Psoas muscle (tissue), 8 donors: Measurements from ENCODE around the gene ZFAND2A. TPM values are rescaled to one million over a fixed set of nuclear protein-coding genes. Genes with fewer than 3 reads are reported as not detected.

ENCODE experiments used
- ATAC-seq, 4 donors: fragments of 200-7000 bp; cut with Tn5 transposase; one replicate each; pipeline ENCODE4 v1.9.1; 2020; ENCODE audit warnings: moderate library complexity in 3 of 4, mild to moderate bottlenecking in 2 of 4
- DNase-seq, 2 donors: peaks; one replicate each; pipeline ENCODE4 v3.0.0-alpha.2; 2020
- H3K27ac ChIP-seq: fragments of 200-600 bp; one replicate; pipeline ENCODE4 v1.8.0; 2022
- H3K27me3 ChIP-seq, 3 donors: fragments of 200-600 bp in 1 of 3; one replicate each; pipeline versions ENCODE4 v1.6.1 to v1.8.0; 2013 to 2022; ENCODE audit warnings: low read length in 2 of 3, mild to moderate bottlenecking in 2 of 3, moderate library complexity in 1 of 3; ENCODE audit not compliant: insufficient read depth in 3 of 3
- H3K36me3 ChIP-seq, 2 donors: fragments of 200-600 bp in 1 of 2; one replicate each; pipeline versions ENCODE4 v1.6.1 to v1.8.0; 2013 to 2022; ENCODE audit warnings: low read depth in 1 of 2, mild to moderate bottlenecking in 1 of 2, moderate library complexity in 1 of 2; ENCODE audit not compliant: insufficient read depth in 1 of 2
- H3K4me1 ChIP-seq: fragments of 200-600 bp; one replicate; pipeline ENCODE4 v1.8.0; 2022
- H3K4me3 ChIP-seq: fragments of 200-600 bp; one replicate; pipeline ENCODE4 v1.8.0; 2022; ENCODE audit warnings: mild to moderate bottlenecking
- H3K9me3 ChIP-seq: fragments of 200-600 bp; one replicate; pipeline ENCODE4 v1.8.0; 2022
- CTCF ChIP-seq: fragments of 200-600 bp; IDR thresholded peaks from one replicate; pipeline ENCODE4 v1.8.0; 2022; ENCODE audit warnings: antibody characterized with exemption
- WGBS, 3 donors: extraction: QIAGEN DNeasy Blood & Tissue Kit; methylation state at CpG; one replicate each; pipeline versions ENCODE4 v1.1.6 to v1.1.7; 2013; 5-methylcytosine and 5-hydroxymethylcytosine counted together
- intact Hi-C, 2 donors: fragments of 100-400 bp; cut with DNase I; formaldehyde crosslinking; loops; one replicate each; pipeline versions ENCODE4 v1.11.0 to v1.14.2; 2022
- polyA plus RNA-seq, 3 donors: library from polyadenylated mRNA; stranded (reverse); fragments of 200-250 nt; gene quantifications; one replicate each; pipeline ENCODE4 v1.2.3, GENCODE V29; 2013
- total RNA-seq, 4 donors: library from RNA; stranded (reverse); fragmentation: NEBNext Ultra II Directional in 2 of 4; extraction: Animal tissue kit (Norgen Biotek cat#: 25700) in 2 of 4; gene quantifications; one replicate each; pipeline versions ENCODE4 v1.2.1 to v1.2.4, GENCODE V29; 2021 to 2023
- donor health status: healthy with polysubstance abuse.
- donor health status: DM: no; HTN: no; CAD: no; lungs with moderate emphysema.
- donor health status: Bipolar disorder and iron deficiency.
- donor health status: healthy.
- donor health status: DM: yes; HTN: yes; CAD: no.
- donor health status: DM: no; HTN: no; CAD: no.
- donor health status: DM: no; HTN: no; CAD: no.
- donor health status: DM: yes; HTN: yes; CAD: no.

Gene ZFAND2A
- total and polyA plus RNA-seq, 7 donors: 5.7 to 61.1 (median 18.4) TPM

- peak in 1 of 2 donors; percentile 43 for DNase-seq
- Histone ChIP-seq H3K36me3 (no peaks in the 10 kb centered on the region), H3K27ac (no peak overlapping the region), H3K27me3 (no peaks in the 10 kb centered on the region), H3K4me3 (no peak overlapping the region), H3K9me3 (no peaks in the 10 kb centered on the region), H3K4me1 (peaks cover 16% of the 10 kb centered on the region)
- intact Hi-C loops: no loop called here
- TF ChIP-seq CTCF: no peak
- 86 to 89% (median 88%) methylated on average over 22 to 30 of the region's 30 CpGs for WGBS, 3 donors
- ATAC-seq: no peak
These were observed 51.6 kb downstream of the ZFAND2A start for GRCh38 chr7:1108264-1108920.

- peak; percentile 21 to 70 (median 56) for ATAC-seq
- intact Hi-C loops: no loop called here
- 35 to 38% (median 38%) methylated on average over 18 to 20 of the region's 20 CpGs for WGBS, 3 donors
These were observed 53.1 kb downstream of the ZFAND2A start for GRCh38 chr7:1106793-1107421.

GRCh38 chr7:1106063-1106792 is 53.8 kb downstream of the ZFAND2A start:
- intact Hi-C loops: no loop called here
- peak overlapping the region; percentile 76 for H3K27ac ChIP-seq

More at GRCh38 chr7:1106793-1107421, 53.1 kb downstream of the ZFAND2A start:
- Histone ChIP-seq H3K9me3 (no peaks in the 10 kb centered on the region), H3K27ac (peak overlapping the region; percentile 76), H3K4me1 (peaks cover 16% of the 10 kb centered on the region), H3K36me3 (no peaks in the 10 kb centered on the region), H3K4me3 (peak overlapping the region; percentile 30), H3K27me3 (no peaks in the 10 kb centered on the region)
- peak in 1 of 2 donors; percentile 8 for DNase-seq
- TF ChIP-seq CTCF: no peak

GRCh38 chr7:1105189-1105588 is 54.8 kb downstream of the ZFAND2A start:
- H3K9me3 ChIP-seq: no peaks in the 10 kb centered on the region
- no peaks in the 10 kb centered on the region for H3K27me3 ChIP-seq
- DNase-seq (peak in 1 of 2 donors; percentile 42), ATAC-seq (no peak)
- intact Hi-C loops: no loop called here
- no peak overlapping the region for H3K4me3 ChIP-seq
- peaks cover 16% of the 10 kb centered on the region for H3K4me1 ChIP-seq
- WGBS, 3 donors: 88 to 94% (median 88%) methylated on average over 11 of the region's 11 CpGs
- peak overlapping the region; percentile 25 for H3K27ac ChIP-seq
- TF ChIP-seq CTCF: no peak
- no peaks in the 10 kb centered on the region for H3K36me3 ChIP-seq

More at GRCh38 chr7:1106063-1106792, 53.8 kb downstream of the ZFAND2A start:
- peak in 1 of 2 donors; percentile 66 for DNase-seq
- TF ChIP-seq CTCF: no peak
- no peaks in the 10 kb centered on the region for H3K36me3 ChIP-seq
- peaks cover 16% of the 10 kb centered on the region for H3K4me1 ChIP-seq
- peak; percentile 80 to 95 (median 84) for ATAC-seq
- peak overlapping the region; percentile 30 for H3K4me3 ChIP-seq
- H3K27me3 ChIP-seq: no peaks in the 10 kb centered on the region
- no peaks in the 10 kb centered on the region for H3K9me3 ChIP-seq
- WGBS, 3 donors: 47 to 54% (median 50%) methylated on average over 26 to 27 of the region's 27 CpGs
